ENCODE results near the gene ACER3.

The ACER3 gene

GRCh38 chr11:77038825-77039326, 178.2 kb downstream of the ACER3 start:
- TF ChIP-seq, protein P1, sequence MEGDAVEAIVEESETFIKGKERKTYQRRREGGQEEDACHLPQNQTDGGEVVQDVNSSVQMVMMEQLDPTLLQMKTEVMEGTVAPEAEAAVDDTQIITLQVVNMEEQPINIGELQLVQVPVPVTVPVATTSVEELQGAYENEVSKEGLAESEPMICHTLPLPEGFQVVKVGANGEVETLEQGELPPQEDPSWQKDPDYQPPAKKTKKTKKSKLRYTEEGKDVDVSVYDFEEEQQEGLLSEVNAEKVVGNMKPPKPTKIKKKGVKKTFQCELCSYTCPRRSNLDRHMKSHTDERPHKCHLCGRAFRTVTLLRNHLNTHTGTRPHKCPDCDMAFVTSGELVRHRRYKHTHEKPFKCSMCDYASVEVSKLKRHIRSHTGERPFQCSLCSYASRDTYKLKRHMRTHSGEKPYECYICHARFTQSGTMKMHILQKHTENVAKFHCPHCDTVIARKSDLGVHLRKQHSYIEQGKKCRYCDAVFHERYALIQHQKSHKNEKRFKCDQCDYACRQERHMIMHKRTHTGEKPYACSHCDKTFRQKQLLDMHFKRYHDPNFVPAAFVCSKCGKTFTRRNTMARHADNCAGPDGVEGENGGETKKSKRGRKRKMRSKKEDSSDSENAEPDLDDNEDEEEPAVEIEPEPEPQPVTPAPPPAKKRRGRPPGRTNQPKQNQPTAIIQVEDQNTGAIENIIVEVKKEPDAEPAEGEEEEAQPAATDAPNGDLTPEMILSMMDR (IDR thresholded peaks at IDR 0.05; ENCODE audit: unreplicated experiment in 3 of 3): no peak
- Mint-ChIP-seq H3K4me3 (peak overlapping the region; percentile 28 to 63 (median 35)), H3K36me3 (ENCODE audit: low read depth) (no peaks in the 10 kb centered on the region), H3K27ac (no peak overlapping the region), H3K9me3 (peaks cover 3% of the 10 kb centered on the region), H3K27me3 (ENCODE audit: low read depth) (peaks cover 54% of the 10 kb centered on the region), H3K4me1 (no peaks in the 10 kb centered on the region)

- Mint-ChIP-seq H3K27me3 (ENCODE audit: low read depth) (peaks cover 58% of the 10 kb centered on the region), H3K4me1 (no peaks in the 10 kb centered on the region), H3K4me3 (peak overlapping the region in 2 of 3 experiments; percentile 43 to 63), H3K36me3 (ENCODE audit: low read depth) (no peaks in the 10 kb centered on the region), H3K27ac (no peak overlapping the region), H3K9me3 (peaks cover 5% of the 10 kb centered on the region)
- TF ChIP-seq, protein P1 (IDR thresholded peaks at IDR 0.05; ENCODE audit: unreplicated experiment in 3 of 3): peak; percentile 43 to 59 (median 48)
Measured at GRCh38 chr11:77039491-77040400, 179.0 kb downstream of the ACER3 start.

DNA sequence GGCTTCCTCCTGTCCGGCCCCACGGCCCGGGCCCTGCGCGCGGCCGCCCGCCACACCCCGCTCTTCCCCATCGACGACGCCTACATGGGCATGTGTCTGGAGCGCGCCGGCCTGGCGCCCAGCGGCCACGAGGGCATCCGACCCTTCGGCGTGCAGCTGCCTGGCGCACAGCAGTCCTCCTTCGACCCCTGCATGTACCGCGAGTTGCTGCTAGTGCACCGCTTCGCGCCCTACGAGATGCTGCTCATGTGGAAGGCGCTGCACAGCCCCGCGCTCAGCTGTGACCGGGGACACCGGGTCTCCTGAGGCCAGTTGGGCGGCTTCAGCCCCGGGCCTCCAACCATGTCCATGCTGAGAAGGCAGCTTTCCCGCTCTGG, 179.7 kb downstream of the ACER3 start:
- Mint-ChIP-seq H3K27me3 (ENCODE audit: low read depth) (peaks cover 65% of the 10 kb centered on the region), H3K27ac (no peak overlapping the region), H3K36me3 (ENCODE audit: low read depth) (no peaks in the 10 kb centered on the region), H3K9me3 (peaks cover 5% of the 10 kb centered on the region), H3K4me1 (no peaks in the 10 kb centered on the region), H3K4me3 (peak overlapping the region in 1 of 3 experiments; percentile 48)
- TF ChIP-seq, protein P1 (IDR thresholded peaks at IDR 0.05; ENCODE audit: unreplicated experiment in 3 of 3): no peak

GRCh38 chr11:77040889-77041288, 180.2 kb downstream of the ACER3 start:
- TF ChIP-seq, protein P1 (IDR thresholded peaks at IDR 0.05; ENCODE audit: unreplicated experiment in 3 of 3): no peak
- peaks cover 5% of the 10 kb centered on the region for H3K9me3 Mint-ChIP-seq
- H3K4me1 Mint-ChIP-seq: no peaks in the 10 kb centered on the region
- H3K36me3 Mint-ChIP-seq (ENCODE audit: low read depth): no peaks in the 10 kb centered on the region
- H3K27ac Mint-ChIP-seq: no peak overlapping the region
- peaks cover 70% of the 10 kb centered on the region for H3K27me3 Mint-ChIP-seq (ENCODE audit: low read depth)
- peak overlapping the region; percentile 20 to 62 (median 59) for H3K4me3 Mint-ChIP-seq

GRCh38 chr11:77042111-77042726, 181.5 kb downstream of the ACER3 start:
- Mint-ChIP-seq H3K9me3 (peaks cover 5% of the 10 kb centered on the region), H3K36me3 (ENCODE audit: low read depth) (no peaks in the 10 kb centered on the region), H3K27ac (no peak overlapping the region), H3K4me1 (peaks cover 4% of the 10 kb centered on the region), H3K4me3 (no peak overlapping the region), H3K27me3 (ENCODE audit: low read depth) (peaks cover 71% of the 10 kb centered on the region)
- TF ChIP-seq, protein P1 (IDR thresholded peaks at IDR 0.05; ENCODE audit: unreplicated experiment in 3 of 3): no peak

Data from nephron (organoid).